Fibroblast of upper back skin (primary cell): Measurements from ENCODE around the gene TFF1.

Experiments used
- DNase-seq: peaks from one replicate; pipeline ENCODE4 v3.0.0-alpha.2; 2013

TFF1 gene

GRCh38 chr21:42379426-42380215, 13.3 kb upstream of the TFF1 start:
- DNase-seq, result no peak

- no peak for DNase-seq
These were observed 12.1 kb upstream of the TFF1 start for GRCh38 chr21:42378418-42378817.

- no peak for DNase-seq
These were observed 11.6 kb upstream of the TFF1 start for GRCh38 chr21:42377951-42378340.

GRCh38 chr21:42377211-42377950, 11.0 kb upstream of the TFF1 start:
- DNase-seq, result no peak

GRCh38 chr21:42376338-42376982, 10.1 kb upstream of the TFF1 start:
- DNase-seq, result no peak

GRCh38 chr21:42375966-42376337, 9.6 kb upstream of the TFF1 start:
- DNase-seq, result no peak

DNA sequence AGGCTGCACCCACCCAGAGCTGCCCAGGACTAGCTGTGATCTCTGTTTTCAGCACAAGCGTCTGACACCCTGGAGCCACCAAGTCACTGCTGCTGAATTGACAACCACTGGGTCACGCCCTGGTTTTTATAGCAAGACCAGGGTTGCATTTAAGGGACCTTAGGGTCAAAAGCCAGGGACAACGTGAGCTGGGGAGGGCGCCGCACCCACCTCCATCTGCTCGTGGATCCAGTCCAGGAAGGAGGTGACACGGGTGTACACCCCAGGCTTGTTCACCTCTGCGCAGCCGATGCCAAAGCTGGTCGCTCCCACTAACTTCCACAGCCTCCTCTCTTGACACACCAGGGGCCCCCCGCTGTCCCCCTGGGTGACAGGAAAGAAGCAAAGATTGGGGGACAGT, 9.2 kb upstream of the TFF1 start:
- DNase-seq, result no peak

DNA sequence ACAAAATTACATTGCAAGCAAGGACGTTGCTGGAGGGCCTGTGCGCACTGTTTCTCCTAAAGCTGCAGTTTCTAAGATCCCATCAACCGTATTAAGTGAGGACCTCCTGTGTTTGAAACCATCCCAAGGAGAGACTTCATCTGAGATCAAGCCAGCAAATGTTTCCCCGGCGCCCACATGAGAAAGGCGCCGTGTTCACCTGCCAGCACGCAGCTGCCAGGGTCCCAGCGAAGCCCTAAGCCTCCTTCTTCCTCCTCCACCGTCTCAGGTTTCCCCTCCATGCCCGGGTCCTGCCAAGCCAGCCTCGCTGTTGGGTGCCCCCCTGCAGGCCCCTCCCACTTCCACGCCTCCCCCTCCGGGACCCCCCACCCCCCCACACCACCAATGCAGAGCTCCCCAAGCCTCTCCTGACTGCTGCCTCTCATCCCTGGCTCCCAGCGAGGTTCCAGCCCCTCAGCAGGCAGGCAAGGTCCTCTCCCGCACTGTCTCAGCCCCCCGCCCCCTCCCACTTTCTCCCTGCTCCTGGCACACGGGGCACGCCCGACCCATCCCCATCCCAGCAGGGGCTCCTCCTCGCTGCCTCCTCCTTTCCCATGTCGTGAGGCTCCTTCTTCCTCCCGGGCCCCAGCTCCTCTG, 8.6 kb upstream of the TFF1 start:
- no peak for DNase-seq

DNA sequence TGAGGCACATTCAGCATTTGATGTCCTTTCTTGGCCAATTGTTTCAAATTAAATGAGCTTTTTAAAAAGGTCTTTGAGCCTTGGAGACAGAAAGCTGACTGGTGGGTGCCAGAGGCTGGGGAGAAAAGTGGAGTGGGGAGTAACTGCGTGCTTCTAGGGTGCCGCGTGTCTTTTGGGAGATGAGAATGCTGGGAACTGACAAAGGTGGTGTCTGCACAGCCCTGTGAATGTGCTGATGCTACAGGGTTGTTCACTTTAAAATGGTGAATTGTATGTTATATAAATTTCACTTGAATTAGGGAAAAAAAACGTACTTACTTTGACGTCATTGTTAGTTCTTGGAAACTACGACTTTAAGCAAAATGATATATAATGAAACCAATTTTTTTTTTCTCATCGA, 8.1 kb upstream of the TFF1 start:
- no peak for DNase-seq

DNA sequence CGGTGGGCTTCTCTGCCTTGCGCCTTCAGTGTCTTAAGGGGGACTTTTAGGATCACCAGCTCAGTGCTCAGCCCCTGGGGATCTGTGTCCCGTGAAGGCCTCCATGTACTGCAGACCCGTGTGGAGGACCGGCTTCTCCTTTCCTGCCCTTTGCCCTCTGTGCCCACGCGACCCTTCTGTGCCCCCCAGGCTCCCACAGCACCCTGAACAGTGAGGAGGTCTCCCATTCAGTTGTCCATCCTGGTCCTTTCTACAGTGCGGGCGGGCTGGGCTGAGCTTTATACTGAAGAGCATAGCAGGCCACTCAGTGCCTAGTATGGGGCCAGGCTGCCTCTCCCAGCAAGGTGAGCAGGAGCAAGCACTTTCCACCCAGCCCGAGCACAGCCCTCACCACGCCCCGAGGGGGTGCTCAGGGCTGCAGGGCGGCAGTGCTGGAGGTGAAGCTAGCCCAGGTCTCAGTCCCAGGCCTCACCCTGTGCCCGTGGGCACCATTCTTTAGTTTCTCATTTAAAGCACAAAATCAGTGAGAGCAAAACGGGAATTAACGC, 7.6 kb upstream of the TFF1 start:
- DNase-seq, result no peak

DNA sequence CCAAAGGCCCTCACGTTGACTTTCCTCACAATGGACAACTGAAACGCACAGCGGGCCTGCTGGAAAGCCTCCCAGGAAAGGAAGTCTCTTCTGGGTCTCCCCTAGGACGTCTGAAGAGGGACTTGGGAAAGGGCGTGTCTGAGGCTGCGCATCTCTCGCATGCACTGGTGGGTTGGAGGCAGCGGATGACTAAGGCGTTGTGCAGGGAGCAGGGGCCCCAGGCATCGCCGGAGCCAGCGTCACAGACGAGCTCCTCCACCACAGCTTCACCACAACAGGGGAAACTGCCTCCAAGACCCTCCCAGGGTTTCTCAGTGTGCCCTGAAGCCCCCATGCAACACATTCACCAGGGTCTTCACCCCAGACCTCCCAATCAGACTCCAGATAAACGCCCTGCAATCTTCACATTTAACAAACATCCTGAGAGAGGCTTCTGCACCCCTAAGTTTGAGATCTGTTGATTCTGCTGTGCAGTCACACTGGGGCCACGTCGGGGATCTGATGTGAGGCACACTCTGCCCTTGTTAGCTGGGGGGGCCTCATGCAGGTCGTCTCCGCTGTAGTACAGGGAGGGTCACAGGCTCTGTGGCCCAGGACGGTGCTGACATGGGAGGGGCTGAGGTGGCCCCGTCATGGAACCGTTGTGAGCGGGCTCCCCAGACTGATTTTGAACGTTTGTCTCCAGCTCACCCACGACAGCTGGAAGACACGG, 7.0 kb upstream of the TFF1 start:
- no peak for DNase-seq

GRCh38 chr21:42370894-42371654, 4.7 kb upstream of the TFF1 start:
- DNase-seq, result no peak

- no peak for DNase-seq
These were observed 3.5 kb upstream of the TFF1 start for GRCh38 chr21:42369821-42370220.

- no peak for DNase-seq
These were observed 1.2 kb upstream of the TFF1 start for GRCh38 chr21:42367367-42368165.

GRCh38 chr21:42365770-42366169, 565 bp downstream of the TFF1 start:
- DNase-seq, result no peak

DNA sequence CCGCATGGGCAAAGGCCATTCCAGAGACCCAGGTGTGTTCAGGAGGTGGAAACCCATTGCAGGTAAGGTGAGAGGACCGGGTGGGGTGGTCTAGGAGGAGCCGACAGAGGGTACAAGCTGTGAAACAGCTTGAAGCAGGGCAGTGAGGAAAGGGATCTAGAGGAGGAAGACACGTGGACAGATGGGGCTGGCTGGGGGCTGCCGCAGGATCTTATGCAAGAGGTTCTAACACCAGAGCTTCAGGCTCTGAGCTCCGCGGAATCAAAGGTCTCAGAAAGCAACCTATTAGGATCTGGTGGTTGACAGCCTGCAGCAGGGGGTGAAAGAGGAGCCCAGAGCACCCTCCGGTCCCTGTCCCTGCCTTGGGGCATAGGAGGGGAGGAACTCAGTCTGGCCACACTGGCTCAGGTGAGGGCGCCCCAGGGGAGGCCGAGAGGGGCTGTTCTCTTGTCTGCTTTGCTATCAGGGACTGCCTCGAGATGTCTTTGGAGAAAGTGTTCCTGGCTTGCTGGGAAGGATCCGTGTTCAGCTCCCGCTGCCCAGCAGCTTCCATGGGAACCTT, 1.9 kb downstream of the TFF1 start:
- DNase-seq, result no peak

GRCh38 chr21:42363312-42363711, 3.0 kb downstream of the TFF1 start:
- no peak for DNase-seq

GRCh38 chr21:42362700-42363099, 3.6 kb downstream of the TFF1 start:
- no peak for DNase-seq

- DNase-seq, result no peak
These were observed 4.1 kb downstream of the TFF1 start for GRCh38 chr21:42362198-42362597.

- no peak for DNase-seq
These were observed 5.0 kb downstream of the TFF1 start for GRCh38 chr21:42361286-42361685.

DNA sequence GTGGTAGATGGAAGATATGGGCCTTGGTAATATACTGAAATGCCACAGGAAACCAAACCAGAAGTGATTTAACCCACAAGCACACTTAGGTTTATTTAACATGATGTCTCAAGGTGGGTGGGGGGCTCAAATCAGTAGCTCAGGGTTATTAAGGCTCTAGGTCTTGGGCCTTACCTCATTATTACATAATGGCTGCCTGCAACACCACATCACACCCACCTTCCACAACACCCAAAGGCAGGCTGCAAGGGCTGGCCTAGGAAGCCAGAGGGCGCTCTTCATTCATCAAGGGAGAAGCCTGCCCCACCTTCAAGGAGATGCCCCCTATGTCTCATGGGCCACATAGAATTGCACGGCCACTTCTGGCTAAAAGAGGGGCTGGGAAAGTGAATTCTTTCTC, 6.0 kb downstream of the TFF1 start:
- DNase-seq, result no peak
